ENCODE results near the gene MLEC. TPM values are rescaled to one million over a fixed set of nuclear protein-coding genes. Genes with fewer than 3 reads are reported as not detected.

MLEC gene
- total RNA-seq, 1 donor from 2014 or later: 50.8 TPM

DNA sequence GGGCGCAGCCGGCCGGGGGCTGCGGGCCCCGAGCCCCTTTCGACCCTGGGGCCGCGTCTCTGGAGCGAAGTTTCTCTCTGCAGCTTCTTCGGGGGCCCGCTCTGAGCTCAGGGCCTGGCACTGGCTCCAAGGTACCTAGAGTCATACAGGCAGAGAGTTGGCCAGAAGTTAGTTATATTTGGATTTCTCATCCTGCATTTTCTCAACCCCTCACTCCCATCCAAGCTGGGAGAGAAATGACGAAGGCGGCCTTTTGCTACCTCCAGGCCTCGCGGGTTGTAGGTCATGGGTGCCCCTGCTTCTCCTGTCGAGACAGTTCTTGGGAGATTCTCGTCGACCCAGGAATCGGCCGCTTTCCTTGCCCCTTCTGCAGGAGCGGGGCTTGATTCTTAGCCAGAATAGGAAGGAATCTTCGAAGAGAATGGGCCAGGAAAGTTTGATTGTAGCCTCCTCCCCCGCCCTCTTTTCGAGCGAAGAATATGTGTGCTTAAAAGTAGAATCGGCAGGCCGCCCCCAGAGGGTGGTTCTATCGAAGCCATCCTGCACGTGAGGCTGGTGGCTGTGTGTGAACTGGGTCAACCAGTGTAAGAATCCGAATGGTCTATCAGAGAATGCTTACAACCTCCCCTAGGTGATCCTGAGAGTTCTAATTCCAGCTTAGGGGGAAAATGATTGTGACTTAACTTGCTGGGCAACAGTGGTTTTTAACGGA lies 785 bp downstream of the MLEC start:
- peak overlapping the region; percentile 93 for H3K4me3 Mint-ChIP-seq (ENCODE audit: unreplicated experiment)
- peaks cover 31% of the 10 kb centered on the region for H3K4me1 Mint-ChIP-seq (ENCODE audit: low read depth, unreplicated experiment)
- TF ChIP-seq, protein P1, sequence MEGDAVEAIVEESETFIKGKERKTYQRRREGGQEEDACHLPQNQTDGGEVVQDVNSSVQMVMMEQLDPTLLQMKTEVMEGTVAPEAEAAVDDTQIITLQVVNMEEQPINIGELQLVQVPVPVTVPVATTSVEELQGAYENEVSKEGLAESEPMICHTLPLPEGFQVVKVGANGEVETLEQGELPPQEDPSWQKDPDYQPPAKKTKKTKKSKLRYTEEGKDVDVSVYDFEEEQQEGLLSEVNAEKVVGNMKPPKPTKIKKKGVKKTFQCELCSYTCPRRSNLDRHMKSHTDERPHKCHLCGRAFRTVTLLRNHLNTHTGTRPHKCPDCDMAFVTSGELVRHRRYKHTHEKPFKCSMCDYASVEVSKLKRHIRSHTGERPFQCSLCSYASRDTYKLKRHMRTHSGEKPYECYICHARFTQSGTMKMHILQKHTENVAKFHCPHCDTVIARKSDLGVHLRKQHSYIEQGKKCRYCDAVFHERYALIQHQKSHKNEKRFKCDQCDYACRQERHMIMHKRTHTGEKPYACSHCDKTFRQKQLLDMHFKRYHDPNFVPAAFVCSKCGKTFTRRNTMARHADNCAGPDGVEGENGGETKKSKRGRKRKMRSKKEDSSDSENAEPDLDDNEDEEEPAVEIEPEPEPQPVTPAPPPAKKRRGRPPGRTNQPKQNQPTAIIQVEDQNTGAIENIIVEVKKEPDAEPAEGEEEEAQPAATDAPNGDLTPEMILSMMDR (IDR thresholded peaks at IDR 0.05; ENCODE audit: partially characterized antibody, unreplicated experiment): no peak
- H3K36me3 Mint-ChIP-seq (ENCODE audit: unreplicated experiment): no peaks in the 10 kb centered on the region
- H3K9me3 Mint-ChIP-seq (ENCODE audit: unreplicated experiment): peaks cover 4% of the 10 kb centered on the region
- no peak for DNase-seq
- peak overlapping the region; percentile 17 for H3K27ac Mint-ChIP-seq (ENCODE audit: unreplicated experiment)
- H3K27me3 Mint-ChIP-seq (ENCODE audit: unreplicated experiment): no peaks in the 10 kb centered on the region

DNA sequence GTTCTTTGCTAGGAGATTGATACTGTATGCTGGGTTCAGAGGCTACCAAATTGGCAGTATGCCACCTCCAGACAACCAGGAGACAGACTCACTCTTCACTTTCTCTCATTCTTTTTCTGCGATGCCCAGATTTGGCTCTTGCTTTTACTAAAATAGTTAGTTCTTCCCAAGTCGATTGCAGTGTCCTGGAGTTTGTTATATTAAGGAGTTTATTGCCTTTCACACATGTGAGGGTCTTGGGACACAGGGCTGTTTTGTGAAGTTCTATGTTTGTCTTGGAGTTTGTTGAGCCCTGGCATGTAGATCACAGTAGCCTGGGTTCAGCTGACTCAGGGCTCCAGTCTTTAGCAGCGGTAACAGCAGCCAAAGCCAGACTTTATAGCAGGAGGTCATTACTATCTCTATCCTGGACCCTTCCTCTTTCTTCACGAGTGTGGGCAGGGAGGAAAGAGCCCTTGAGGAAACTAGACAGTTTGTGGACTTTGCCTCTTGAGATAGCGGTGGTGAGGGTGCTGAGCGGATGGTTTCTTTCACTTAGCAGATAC lies 1.6 kb downstream of the MLEC start:
- no peaks in the 10 kb centered on the region for H3K27me3 Mint-ChIP-seq (ENCODE audit: unreplicated experiment)
- TF ChIP-seq, protein P1 (IDR thresholded peaks at IDR 0.05; ENCODE audit: partially characterized antibody, unreplicated experiment): no peak
- DNase-seq: no peak
- peak overlapping the region; percentile 93 for H3K4me3 Mint-ChIP-seq (ENCODE audit: unreplicated experiment)
- H3K27ac Mint-ChIP-seq (ENCODE audit: unreplicated experiment): no peak overlapping the region
- H3K4me1 Mint-ChIP-seq (ENCODE audit: low read depth, unreplicated experiment): peaks cover 36% of the 10 kb centered on the region
- peaks cover 4% of the 10 kb centered on the region for H3K9me3 Mint-ChIP-seq (ENCODE audit: unreplicated experiment)
- H3K36me3 Mint-ChIP-seq (ENCODE audit: unreplicated experiment): no peaks in the 10 kb centered on the region

DNA sequence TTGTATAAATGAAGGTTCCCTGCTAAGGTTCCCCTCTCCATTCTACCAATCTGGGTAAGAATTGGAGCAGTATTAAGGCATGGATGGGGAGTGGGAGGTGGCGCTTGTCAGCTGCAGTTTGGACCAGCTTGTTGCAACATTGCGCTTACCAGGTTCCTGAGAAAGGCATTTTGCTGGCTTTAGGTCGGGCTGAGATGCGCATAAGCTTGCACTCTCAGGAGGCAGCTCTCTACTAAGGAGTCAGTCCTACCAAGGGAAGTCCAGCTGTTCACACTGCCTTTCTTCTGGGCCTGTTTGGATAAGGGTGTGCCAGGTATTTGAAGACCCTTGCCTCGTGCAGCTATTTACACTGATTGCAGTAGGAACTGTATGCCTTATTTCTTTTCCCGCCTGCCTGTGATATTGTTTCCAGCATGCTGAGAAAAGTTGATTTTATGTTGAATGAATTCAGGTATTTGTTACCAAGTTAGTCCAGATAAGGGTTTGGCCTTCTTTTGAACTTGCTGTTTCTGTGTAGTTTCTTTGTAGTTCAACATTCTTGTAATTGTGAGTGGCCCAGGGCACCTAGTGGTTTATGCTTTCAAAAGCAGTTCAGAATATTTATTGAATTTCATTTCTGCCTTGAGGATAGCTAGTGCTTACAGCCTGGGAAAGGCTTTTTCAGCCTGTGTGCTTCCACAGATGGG lies 2.6 kb downstream of the MLEC start:
- Mint-ChIP-seq H3K27ac (ENCODE audit: unreplicated experiment) (no peak overlapping the region), H3K4me3 (ENCODE audit: unreplicated experiment) (peak overlapping the region; percentile 93), H3K9me3 (ENCODE audit: unreplicated experiment) (peaks cover 4% of the 10 kb centered on the region), H3K27me3 (ENCODE audit: unreplicated experiment) (no peaks in the 10 kb centered on the region), H3K36me3 (ENCODE audit: unreplicated experiment) (no peaks in the 10 kb centered on the region), H3K4me1 (ENCODE audit: low read depth, unreplicated experiment) (peaks cover 41% of the 10 kb centered on the region)
- TF ChIP-seq, protein P1 (IDR thresholded peaks at IDR 0.05; ENCODE audit: partially characterized antibody, unreplicated experiment): no peak
- DNase-seq: no peak

DNA sequence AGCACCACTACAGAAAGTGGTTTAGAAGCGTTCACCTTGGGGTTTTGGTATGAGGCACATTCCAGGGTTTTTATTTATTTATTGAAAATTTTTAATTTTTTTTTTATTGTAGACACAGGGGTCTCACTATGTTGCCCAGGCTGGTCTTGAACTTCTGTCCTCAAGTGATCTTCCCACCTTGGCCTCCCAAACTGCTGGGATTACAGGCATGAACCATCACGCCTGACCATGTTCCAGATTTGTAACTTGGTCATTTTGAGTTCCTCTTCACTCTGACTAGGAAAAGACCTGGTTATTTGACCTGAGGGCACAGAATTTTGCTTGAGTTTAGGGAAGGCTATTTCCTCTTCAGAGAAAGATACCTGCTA lies 3.1 kb downstream of the MLEC start:
- no peak for DNase-seq
- TF ChIP-seq, protein P1 (IDR thresholded peaks at IDR 0.05; ENCODE audit: partially characterized antibody, unreplicated experiment): no peak
- peaks cover 41% of the 10 kb centered on the region for H3K4me1 Mint-ChIP-seq (ENCODE audit: low read depth, unreplicated experiment)
- H3K27me3 Mint-ChIP-seq (ENCODE audit: unreplicated experiment): no peaks in the 10 kb centered on the region
- H3K27ac Mint-ChIP-seq (ENCODE audit: unreplicated experiment): no peak overlapping the region
- H3K9me3 Mint-ChIP-seq (ENCODE audit: unreplicated experiment): peaks cover 4% of the 10 kb centered on the region
- no peaks in the 10 kb centered on the region for H3K36me3 Mint-ChIP-seq (ENCODE audit: unreplicated experiment)
- H3K4me3 Mint-ChIP-seq (ENCODE audit: unreplicated experiment): no peak overlapping the region

DNA sequence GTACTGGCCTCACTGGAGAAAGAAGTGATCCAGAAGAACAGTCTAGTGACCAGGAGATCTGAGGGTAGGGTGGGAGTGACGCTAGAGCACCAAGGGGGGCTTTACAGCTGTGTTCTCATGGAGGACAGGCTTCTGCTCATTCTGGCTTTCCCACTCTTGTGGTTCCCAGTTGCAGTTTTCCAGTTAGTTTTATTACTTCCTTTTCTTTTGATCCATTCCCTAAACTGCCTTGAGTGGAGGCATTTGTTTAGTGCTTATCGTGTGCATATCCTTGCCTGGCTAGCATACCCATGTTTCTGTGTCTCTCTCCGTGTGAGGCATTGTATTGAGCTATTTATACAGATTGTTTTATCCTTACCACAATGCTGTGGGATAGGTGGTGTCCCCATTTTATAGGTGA lies 4.0 kb downstream of the MLEC start:
- Mint-ChIP-seq H3K27me3 (ENCODE audit: unreplicated experiment) (no peaks in the 10 kb centered on the region), H3K4me1 (ENCODE audit: low read depth, unreplicated experiment) (peaks cover 41% of the 10 kb centered on the region), H3K36me3 (ENCODE audit: unreplicated experiment) (no peaks in the 10 kb centered on the region), H3K4me3 (ENCODE audit: unreplicated experiment) (no peak overlapping the region), H3K9me3 (ENCODE audit: unreplicated experiment) (peaks cover 2% of the 10 kb centered on the region), H3K27ac (ENCODE audit: unreplicated experiment) (no peak overlapping the region)
- TF ChIP-seq, protein P1 (IDR thresholded peaks at IDR 0.05; ENCODE audit: partially characterized antibody, unreplicated experiment): no peak
- no peak for DNase-seq

Measured in glutamatergic neuron (in vitro differentiated cells).